HL-60 (cell line): ENCODE results near the gene MYH9.
A peak's percentile ranks its signal among the peaks of the same experiment; 100 is the strongest.
"Not testable (repeated sequence)": the region's sequence is repeated elsewhere in the genome, so short reads cannot be mapped to it uniquely, and the experiment has no call there.

Source experiments
- DNase-seq, 2 experiments: peaks; one replicate each; pipeline ENCODE4 v3.0.0-alpha.2; 2010 to 2020; ENCODE audit warnings: low read depth in 1 of 2, low spot score in 1 of 2
- H3K27ac ChIP-seq: fragments of 250-450 bp; sonication (Bioruptor Pico); replicated peaks from 2 replicates; pipeline ENCODE4 v1.5.1; 2020; ENCODE audit warnings: mild to moderate bottlenecking, moderate library complexity
- H3K27me3 ChIP-seq: fragments of 250-450 bp; sonication (Bioruptor Pico); 2 replicates; pipeline ENCODE4 v1.5.1; 2021; ENCODE audit warnings: mild to moderate bottlenecking, moderate library complexity; ENCODE audit not compliant: insufficient read depth, poor library complexity, severe bottlenecking
- H3K4me3 ChIP-seq: replicated peaks from 2 replicates; pipeline ENCODE4 v1.5.1; 2011; ENCODE audit warnings: mild to moderate bottlenecking, control low read depth, low read length; ENCODE audit not compliant: insufficient read depth
- CTCF ChIP-seq: IDR thresholded peaks from one replicate; pipeline ENCODE4 v1.5.1; 2011; ENCODE audit warnings: low read length, control low read depth, inconsistent platforms; ENCODE audit not compliant: insufficient read depth
- GABPA ChIP-seq: IDR thresholded peaks from 2 replicates; pipeline ENCODE4 v1.6.1; 2012; ENCODE audit warnings: low read depth
- POLR2AphosphoS5 ChIP-seq: IDR thresholded peaks from 2 replicates; pipeline ENCODE4 v1.6.1; 2012; ENCODE audit warnings: low read depth
- REST ChIP-seq: IDR thresholded peaks from 2 replicates; pipeline ENCODE4 v1.6.1; 2012; ENCODE audit warnings: low read depth; ENCODE audit not compliant: insufficient replicate concordance
- SPI1 ChIP-seq: IDR thresholded peaks from 2 replicates; pipeline ENCODE4 v1.6.1; 2012; ENCODE audit warnings: low read depth, mild to moderate bottlenecking, borderline replicate concordance

The MYH9 gene

GRCh38 chr22:36294293-36294620 is 93.5 kb downstream of the MYH9 start:
- Histone ChIP-seq H3K27me3 (no peaks in the 10 kb centered on the region), H3K27ac (no peak overlapping the region), H3K4me3 (no peak overlapping the region)
- TF ChIP-seq POLR2AphosphoS5: no peak
- no peak for DNase-seq

DNA sequence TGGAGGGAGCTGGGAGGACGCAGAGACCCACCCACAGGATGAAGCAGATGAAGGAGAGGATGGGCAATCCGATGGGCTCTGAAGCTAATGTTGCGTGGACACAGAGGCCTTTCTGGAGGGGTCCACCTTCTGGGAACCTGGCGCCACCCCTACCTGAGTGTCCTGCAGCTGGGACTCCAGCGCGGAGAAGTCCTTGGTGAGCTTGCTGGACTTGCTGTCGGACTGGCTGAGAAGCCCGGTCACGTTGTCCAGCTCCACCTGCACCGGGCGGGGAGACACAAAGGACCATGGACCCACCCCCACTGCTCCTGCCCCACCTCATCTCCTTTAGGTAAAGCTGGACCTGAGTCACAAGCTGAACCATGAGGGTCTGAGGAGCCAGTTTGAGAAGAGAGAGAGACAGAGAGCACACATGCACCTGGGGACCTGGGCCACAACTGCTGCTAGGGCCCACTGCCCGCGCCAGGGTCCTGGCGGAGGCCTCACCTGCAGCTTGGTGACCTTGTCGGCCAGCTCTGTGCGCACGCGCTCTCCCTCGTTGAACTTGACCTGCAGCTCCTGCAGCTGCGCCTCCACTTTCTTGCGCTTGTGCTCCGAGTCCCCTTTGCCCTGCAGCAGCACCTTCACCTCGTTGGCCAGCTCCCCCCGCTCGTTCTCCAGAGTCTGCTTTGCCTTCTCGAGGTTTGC is 94.0 kb downstream of the MYH9 start:
- no peak overlapping the region for H3K27ac ChIP-seq
- H3K27me3 ChIP-seq: no peaks in the 10 kb centered on the region
- TF ChIP-seq POLR2AphosphoS5 (no peak), SPI1 (no peak), REST (no peak), GABPA (no peak), CTCF (no peak)
- H3K4me3 ChIP-seq: no peak overlapping the region
- DNase-seq: no peak

DNA sequence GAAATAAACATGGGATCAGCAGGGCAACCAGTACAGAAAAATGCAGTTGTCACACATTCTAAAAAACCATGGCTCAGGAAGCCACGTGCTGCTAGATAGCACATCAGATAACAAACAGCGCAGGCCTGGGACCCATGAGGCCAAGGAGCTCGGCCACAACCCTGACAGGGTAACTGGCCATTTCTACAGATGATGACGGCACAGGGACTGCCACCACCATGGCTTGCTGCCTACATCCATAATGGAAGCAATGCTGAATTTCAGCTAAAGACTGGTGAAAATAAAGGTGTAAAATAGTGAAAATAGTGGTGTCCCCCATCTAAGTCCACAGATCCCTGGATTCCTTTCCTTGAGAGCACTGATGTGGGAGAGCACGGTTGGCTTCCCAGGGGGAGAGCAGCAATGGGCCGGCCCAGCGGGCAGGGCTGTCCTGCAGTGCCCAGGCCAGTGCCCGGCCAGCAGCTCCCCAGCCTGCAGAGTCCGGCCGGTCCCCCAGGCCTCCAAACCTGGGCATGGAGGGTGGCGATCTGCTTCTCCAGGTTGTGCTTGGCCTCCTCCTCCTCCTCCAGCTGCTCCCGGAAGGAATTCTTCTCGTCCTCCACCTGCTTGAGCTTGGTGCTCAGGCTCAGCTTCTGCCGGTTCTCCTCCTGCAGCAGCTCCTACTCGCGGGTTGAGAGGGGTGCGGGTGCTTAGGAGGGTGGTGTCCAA is 94.8 kb downstream of the MYH9 start:
- Histone ChIP-seq H3K27me3 (no peaks in the 10 kb centered on the region), H3K27ac (no peak overlapping the region), H3K4me3 (no peak overlapping the region)
- TF ChIP-seq GABPA: no peak
- TF ChIP-seq SPI1: no peak
- TF ChIP-seq CTCF: no peak
- TF ChIP-seq POLR2AphosphoS5: no peak
- no peak for TF ChIP-seq REST
- no peak for DNase-seq

- no peaks in the 10 kb centered on the region for H3K27me3 ChIP-seq
- DNase-seq: no peak
- TF ChIP-seq POLR2AphosphoS5 (no peak), SPI1 (peak; percentile 17; the same call in 1 of the 2 replicates)
- no peak overlapping the region for H3K27ac ChIP-seq
- no peak overlapping the region for H3K4me3 ChIP-seq
These were observed 95.7 kb downstream of the MYH9 start for GRCh38 chr22:36291831-36292740.

DNA sequence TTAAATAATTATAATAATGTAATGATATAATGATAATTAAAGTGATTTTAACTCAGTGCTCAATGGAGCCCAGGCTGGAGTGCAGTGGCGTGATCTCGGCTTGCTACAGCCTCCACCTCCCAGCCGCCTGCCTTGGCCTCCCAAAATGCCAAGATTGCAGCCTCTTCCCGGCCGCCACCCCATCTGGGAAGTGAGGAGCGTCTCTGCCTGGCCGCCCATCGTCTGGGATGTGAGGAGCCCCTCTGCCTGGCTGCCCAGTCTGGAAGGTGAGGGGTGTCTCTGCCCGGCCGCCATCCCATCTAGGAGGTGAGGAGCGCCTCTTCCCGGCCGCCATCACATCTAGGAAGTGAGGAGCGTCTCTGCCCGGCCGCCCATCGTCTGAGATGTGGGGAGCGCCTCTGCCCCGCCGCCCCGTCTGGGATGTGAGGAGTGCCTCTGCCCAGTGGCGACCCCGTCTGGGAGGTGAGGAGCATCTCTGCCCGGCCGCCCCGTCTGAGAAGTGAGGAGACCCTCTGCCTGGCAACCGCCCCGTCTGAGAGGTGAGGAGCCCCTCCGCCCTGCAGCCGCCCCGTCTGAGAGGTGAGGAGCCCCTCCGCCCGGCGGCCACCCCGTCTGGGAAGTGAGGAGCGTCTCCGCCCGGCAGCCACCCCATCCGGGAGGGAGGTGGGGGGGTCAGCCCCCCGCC is 97.2 kb downstream of the MYH9 start:
- H3K27me3 ChIP-seq, DNase-seq, H3K27ac ChIP-seq, H3K4me3 ChIP-seq: not testable (repeated sequence)

- H3K27ac ChIP-seq, H3K27me3 ChIP-seq, H3K4me3 ChIP-seq, DNase-seq: not testable (repeated sequence)
These were observed 97.8 kb downstream of the MYH9 start for GRCh38 chr22:36289948-36290371.
